Keratinocyte (primary cell): Measurements from ENCODE around the gene UPK1B.

Experiments used
- EZH2 ChIP-seq: IDR thresholded peaks from one replicate; pipeline ENCODE4 v1.6.1; 2012; ENCODE audit warnings: inconsistent platforms, mild to moderate bottlenecking, low read length, moderate library complexity
- TF ChIP-seq, protein P1 (sequence below), 3 experiments: IDR thresholded peaks in 1 of 3; conservative IDR thresholded peaks in 1 of 3; optimal IDR thresholded peaks in 1 of 3; 2 replicates in 2 of 3; 3 replicates in 1 of 3; pipeline versions ENCODE3 to v1.5.1; 2011; ENCODE audit warnings: low read length in 3 of 3, mild to moderate bottlenecking in 3 of 3, moderate library complexity in 2 of 3, control low read depth in 1 of 3, inconsistent platforms in 1 of 3; ENCODE audit not compliant: insufficient read depth in 2 of 3; ENCODE audit errors: extremely low read depth in 1 of 3

DNA sequence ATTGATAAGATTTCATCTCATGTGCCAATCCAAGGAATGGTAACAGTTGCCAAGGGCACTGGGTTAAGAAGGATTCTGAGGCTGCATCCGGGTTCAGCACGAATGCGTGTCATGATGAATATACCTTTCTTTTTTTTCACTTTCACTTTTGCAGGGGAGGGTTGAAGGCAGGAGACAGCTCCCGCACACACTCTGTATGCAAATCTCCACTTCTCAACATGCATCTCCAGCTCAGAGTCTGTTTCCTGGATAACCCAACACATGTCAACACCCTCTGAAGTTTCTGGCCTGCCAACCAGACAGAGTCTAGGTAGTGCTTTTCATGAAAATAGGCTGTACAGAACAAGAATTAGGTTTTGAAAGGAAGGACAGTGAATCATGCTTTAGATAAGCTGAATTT, 45.7 kb downstream of the UPK1B start:
- TF ChIP-seq, protein P1, sequence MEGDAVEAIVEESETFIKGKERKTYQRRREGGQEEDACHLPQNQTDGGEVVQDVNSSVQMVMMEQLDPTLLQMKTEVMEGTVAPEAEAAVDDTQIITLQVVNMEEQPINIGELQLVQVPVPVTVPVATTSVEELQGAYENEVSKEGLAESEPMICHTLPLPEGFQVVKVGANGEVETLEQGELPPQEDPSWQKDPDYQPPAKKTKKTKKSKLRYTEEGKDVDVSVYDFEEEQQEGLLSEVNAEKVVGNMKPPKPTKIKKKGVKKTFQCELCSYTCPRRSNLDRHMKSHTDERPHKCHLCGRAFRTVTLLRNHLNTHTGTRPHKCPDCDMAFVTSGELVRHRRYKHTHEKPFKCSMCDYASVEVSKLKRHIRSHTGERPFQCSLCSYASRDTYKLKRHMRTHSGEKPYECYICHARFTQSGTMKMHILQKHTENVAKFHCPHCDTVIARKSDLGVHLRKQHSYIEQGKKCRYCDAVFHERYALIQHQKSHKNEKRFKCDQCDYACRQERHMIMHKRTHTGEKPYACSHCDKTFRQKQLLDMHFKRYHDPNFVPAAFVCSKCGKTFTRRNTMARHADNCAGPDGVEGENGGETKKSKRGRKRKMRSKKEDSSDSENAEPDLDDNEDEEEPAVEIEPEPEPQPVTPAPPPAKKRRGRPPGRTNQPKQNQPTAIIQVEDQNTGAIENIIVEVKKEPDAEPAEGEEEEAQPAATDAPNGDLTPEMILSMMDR (optimal IDR thresholded peaks at IDR 0.05 in 1 of 3, IDR thresholded peaks at IDR 0.05 in 1 of 3, conservative IDR thresholded peaks at IDR 0.05 in 1 of 3; ENCODE audit: extremely low read depth in 1 of 3, insufficient read depth in 2 of 3, low read length in 3 of 3): no peak
- TF ChIP-seq EZH2: no peak
